ENCODE measurements around the gene ADNP.

ADNP gene

DNA sequence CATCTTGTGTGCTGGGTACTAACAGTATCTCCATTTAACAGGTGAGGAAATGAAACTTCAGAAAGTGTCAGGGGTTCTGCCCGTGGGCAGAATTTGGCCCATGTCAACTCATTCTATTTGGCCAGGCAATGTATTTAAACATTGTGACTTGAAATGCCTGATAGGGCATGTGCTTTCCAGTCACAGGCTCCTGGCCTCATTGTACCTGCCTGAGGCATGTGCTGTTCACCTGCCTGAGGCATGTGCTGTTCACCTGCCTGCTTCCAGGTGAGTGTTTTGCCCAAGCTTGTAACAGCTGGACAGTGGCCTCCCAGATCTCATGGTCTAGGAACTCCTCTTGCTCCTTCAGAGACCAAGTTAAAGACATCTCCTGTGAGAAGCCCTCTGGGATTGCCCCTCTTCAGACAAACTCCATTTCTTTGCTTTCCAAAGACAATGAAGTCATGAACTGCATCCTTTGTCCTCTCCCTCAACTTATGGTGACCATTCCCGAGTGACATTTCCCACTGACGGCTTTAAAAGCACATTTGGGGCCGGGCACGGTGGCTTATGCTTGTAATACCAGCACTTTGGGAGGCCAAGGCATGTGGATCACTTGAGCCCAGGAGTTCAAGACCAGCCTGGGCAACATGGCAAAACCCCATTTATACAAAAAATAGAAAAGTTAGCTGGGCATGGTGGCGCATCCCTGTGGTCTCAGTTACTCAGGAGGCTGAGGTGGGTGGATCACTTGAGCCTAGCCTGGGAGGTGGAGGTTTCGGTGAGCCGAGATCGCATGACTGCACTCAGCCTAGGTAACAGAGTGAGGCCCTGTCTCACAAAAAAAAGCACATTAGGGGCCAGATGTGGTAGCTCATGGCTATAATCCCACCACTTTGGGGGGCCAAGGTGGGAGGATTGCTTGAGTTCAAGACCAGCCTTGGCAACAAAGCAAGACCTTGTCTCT is 87.6 kb downstream of the ADNP start:
- H3K27me3 Mint-ChIP-seq, result no peaks in the 10 kb centered on the region

GRCh38 chr20:50842821-50843220 is 88.4 kb downstream of the ADNP start:
- H3K4me3 Mint-ChIP-seq, result no peak overlapping the region
- H3K4me1 Mint-ChIP-seq, result peaks cover 7% of the 10 kb centered on the region
- no peaks in the 10 kb centered on the region for H3K9me3 Mint-ChIP-seq
- H3K27ac Mint-ChIP-seq (ENCODE audit: low read depth), result no peak overlapping the region
- H3K27me3 Mint-ChIP-seq, result no peaks in the 10 kb centered on the region
- ATAC-seq (replicated peaks; ENCODE audit: extremely low read depth, poor library complexity, severe bottlenecking) (no peak), DNase-seq (ENCODE audit: low spot score in 2 of 2) (no peak)
- H3K36me3 Mint-ChIP-seq (ENCODE audit: insufficient read depth), result peaks cover 6% of the 10 kb centered on the region

More for the DNA sequence above, 87.6 kb downstream of the ADNP start:
- Mint-ChIP-seq H3K27ac (ENCODE audit: low read depth) (no peak overlapping the region), H3K4me3 (no peak overlapping the region), H3K36me3 (ENCODE audit: insufficient read depth) (peaks cover 6% of the 10 kb centered on the region), H3K9me3 (no peaks in the 10 kb centered on the region), H3K4me1 (peaks cover 7% of the 10 kb centered on the region)
- ATAC-seq (replicated peaks; ENCODE audit: extremely low read depth, poor library complexity, severe bottlenecking) (no peak), DNase-seq (ENCODE audit: low spot score in 2 of 2) (no peak)

Data from central memory CD8-positive, alpha-beta T cell (primary cell).